ENCODE data around the gene TRIM65. TPM values are rescaled to one million over a fixed set of nuclear protein-coding genes. Genes with fewer than 3 reads are reported as not detected.
"Not testable (repeated sequence)": the region's sequence is repeated elsewhere in the genome, so short reads cannot be mapped to it uniquely, and the experiment has no call there.

The TRIM65 gene
- total RNA-seq, 2 donors from 2014 or later = 12.5 to 21.0 TPM

- ATAC-seq = peak; percentile 25
- Histone ChIP-seq H3K4me3 (no peak overlapping the region), H3K36me3 (replicated peaks in 1 of 2; ENCODE audit: insufficient read depth in 1 of 2, low read depth in 2 of 2) (no peaks in the 10 kb centered on the region), H3K9me3 (no peaks in the 10 kb centered on the region), H3K27me3 (no peaks in the 10 kb centered on the region), H3K27ac (no peak overlapping the region), H3K4me1 (no peaks in the 10 kb centered on the region)
- peak in 3 of 4 donors; percentile 31 to 59 (median 39) for DNase-seq
- TF ChIP-seq POLR2A (IDR thresholded peaks at IDR 0.05) = no peak
- TF ChIP-seq, protein P1, sequence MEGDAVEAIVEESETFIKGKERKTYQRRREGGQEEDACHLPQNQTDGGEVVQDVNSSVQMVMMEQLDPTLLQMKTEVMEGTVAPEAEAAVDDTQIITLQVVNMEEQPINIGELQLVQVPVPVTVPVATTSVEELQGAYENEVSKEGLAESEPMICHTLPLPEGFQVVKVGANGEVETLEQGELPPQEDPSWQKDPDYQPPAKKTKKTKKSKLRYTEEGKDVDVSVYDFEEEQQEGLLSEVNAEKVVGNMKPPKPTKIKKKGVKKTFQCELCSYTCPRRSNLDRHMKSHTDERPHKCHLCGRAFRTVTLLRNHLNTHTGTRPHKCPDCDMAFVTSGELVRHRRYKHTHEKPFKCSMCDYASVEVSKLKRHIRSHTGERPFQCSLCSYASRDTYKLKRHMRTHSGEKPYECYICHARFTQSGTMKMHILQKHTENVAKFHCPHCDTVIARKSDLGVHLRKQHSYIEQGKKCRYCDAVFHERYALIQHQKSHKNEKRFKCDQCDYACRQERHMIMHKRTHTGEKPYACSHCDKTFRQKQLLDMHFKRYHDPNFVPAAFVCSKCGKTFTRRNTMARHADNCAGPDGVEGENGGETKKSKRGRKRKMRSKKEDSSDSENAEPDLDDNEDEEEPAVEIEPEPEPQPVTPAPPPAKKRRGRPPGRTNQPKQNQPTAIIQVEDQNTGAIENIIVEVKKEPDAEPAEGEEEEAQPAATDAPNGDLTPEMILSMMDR (IDR thresholded peaks at IDR 0.05) = no peak
- WGBS, 2 donors = 62 to 85% methylated on average over 4 to 8 of the region's 8 CpGs
- intact Hi-C loops (cut with DNase I) = no loop called here
Observed at GRCh38 chr17:75864448-75864871, 32.3 kb downstream of the TRIM65 start.

- intact Hi-C loops (cut with DNase I) = no loop called here
- DNase-seq = no peak
- 76 to 79% methylated on average over 9 of the region's 9 CpGs for WGBS, 2 donors
- Histone ChIP-seq H3K9me3 (no peaks in the 10 kb centered on the region), H3K4me1 (no peaks in the 10 kb centered on the region), H3K36me3 (replicated peaks in 1 of 2; ENCODE audit: insufficient read depth in 1 of 2, low read depth in 2 of 2) (no peaks in the 10 kb centered on the region), H3K27me3 (no peaks in the 10 kb centered on the region), H3K4me3 (no peak overlapping the region), H3K27ac (no peak overlapping the region)
- ATAC-seq = no peak
- TF ChIP-seq POLR2A (IDR thresholded peaks at IDR 0.05) = no peak
- TF ChIP-seq, protein P1 (IDR thresholded peaks at IDR 0.05) = no peak
Observed at GRCh38 chr17:75861927-75862317, 34.8 kb downstream of the TRIM65 start.

DNA sequence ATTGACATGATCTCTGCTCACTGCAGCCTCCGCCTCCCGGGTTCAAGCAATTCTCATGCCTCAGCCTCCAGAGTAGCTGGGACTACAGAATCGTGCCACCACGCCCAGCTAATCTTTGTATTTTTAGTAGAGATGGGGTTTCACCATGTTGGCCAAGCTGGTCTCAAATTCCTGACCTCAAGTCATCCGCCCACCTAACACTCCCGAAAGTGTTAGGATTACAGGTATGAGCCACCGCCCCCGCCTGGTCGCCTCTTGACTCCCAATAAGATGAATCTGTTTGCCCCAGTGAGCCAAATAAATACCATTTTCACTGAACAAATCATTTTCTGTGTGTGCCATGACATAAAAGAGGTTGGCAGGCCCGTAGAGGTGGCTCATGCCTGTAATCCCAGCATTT, 37.4 kb downstream of the TRIM65 start:
- ATAC-seq; DNase-seq; H3K9me3 ChIP-seq; H3K4me3 ChIP-seq; H3K27me3 ChIP-seq; H3K4me1 ChIP-seq; H3K36me3 ChIP-seq (replicated peaks in 1 of 2; ENCODE audit: insufficient read depth in 1 of 2, low read depth in 2 of 2); intact Hi-C loops (cut with DNase I): not testable (repeated sequence)
- 83 to 86% methylated on average over 10 of the region's 10 CpGs for WGBS, 2 donors
- peak overlapping the region in 1 of 4 donors; percentile 57 for H3K27ac ChIP-seq

- Histone ChIP-seq H3K27ac (peak overlapping the region; percentile 95 to 99 (median 97)), H3K27me3 (no peaks in the 10 kb centered on the region), H3K36me3 (replicated peaks in 1 of 2; ENCODE audit: insufficient read depth in 1 of 2, low read depth in 2 of 2) (peaks cover 0 to 3% of the 10 kb centered on the region in 2 donors), H3K4me3 (peak overlapping the region; percentile 57 to 98), H3K4me1 (peaks cover 28% of the 10 kb centered on the region), H3K9me3 (no peaks in the 10 kb centered on the region)
- WGBS, 2 donors = 2 to 4% methylated on average over 13 to 24 of the region's 24 CpGs
- peak in 3 of 4 donors; percentile 35 to 54 (median 49) for DNase-seq
- no peak for TF ChIP-seq POLR2A (IDR thresholded peaks at IDR 0.05)
- TF ChIP-seq, protein P1 (IDR thresholded peaks at IDR 0.05) = peak in 2 of 7 experiments; percentile 9
- intact Hi-C loops (cut with DNase I) = no loop called here
- ATAC-seq = peak; percentile 9
Observed at GRCh38 chr17:75856062-75856756, 40.5 kb downstream of the TRIM65 start.

GRCh38 chr17:75855310-75856061, 41.3 kb downstream of the TRIM65 start, which contains the start of gene WBP2:
Gene WBP2, minus strand, starts transcription at chr17:75855335. Its CDS starts 38 bp downstream, at chr17:75855297.
- intact Hi-C loops (cut with DNase I) = no loop called here
- Histone ChIP-seq H3K27ac (peak within 1 kb of the TSS; percentile 95 to 99 (median 97)), H3K9me3 (no peaks in the 10 kb centered on the region), H3K36me3 (replicated peaks in 1 of 2; ENCODE audit: insufficient read depth in 1 of 2, low read depth in 2 of 2) (peaks cover 0 to 10% of the 10 kb centered on the region in 2 donors), H3K4me3 (peak within 1 kb of the TSS; percentile 57 to 98), H3K27me3 (no peaks in the 10 kb centered on the region), H3K4me1 (peaks cover 35% of the 10 kb centered on the region)
- DNase-seq = peak; percentile 97 to 100 (median 99)
- TF ChIP-seq POLR2A (IDR thresholded peaks at IDR 0.05) = peak; percentile 95 to 99 (median 99)
- TF ChIP-seq, protein P1 (IDR thresholded peaks at IDR 0.05) = peak in 5 of 7 experiments; percentile 3 to 50 (median 29)
- 0 to 2% methylated on average over 14 to 58 of the region's 58 CpGs for WGBS, 2 donors
- peak; percentile 94 for ATAC-seq
